IMR-90 (cell line): ENCODE data around the gene PRKAG2.

Experiments used
- BHLHE40 ChIP-seq: fragments of 150-350 bp; IDR thresholded peaks from 2 replicates; pipeline ENCODE4 v1.6.1; 2016; ENCODE audit warnings: mild to moderate bottlenecking, low read depth, low read length
- CEBPB ChIP-seq: IDR thresholded peaks from 2 replicates; pipeline ENCODE4 v1.6.1; 2012; ENCODE audit warnings: low read depth, low read length, improper control_type of control experiment
- CHD1 ChIP-seq: IDR thresholded peaks from 2 replicates; pipeline ENCODE4 v1.6.1; 2012; ENCODE audit warnings: low read depth, low read length, improper control_type of control experiment
- FOS ChIP-seq: fragments of 150-350 bp; IDR thresholded peaks from 2 replicates; pipeline ENCODE4 v1.6.1; 2016; ENCODE audit warnings: low read depth, low read length
- MAZ ChIP-seq: IDR thresholded peaks from 2 replicates; pipeline ENCODE4 v1.6.1; 2012; ENCODE audit warnings: low read depth, mild to moderate bottlenecking, low read length, improper control_type of control experiment, moderate library complexity, borderline replicate concordance
- MXI1 ChIP-seq: IDR thresholded peaks from 2 replicates; pipeline ENCODE4 v1.6.1; 2012; ENCODE audit warnings: low read depth, mild to moderate bottlenecking, low read length, moderate library complexity, borderline replicate concordance
- POLR2A ChIP-seq: IDR thresholded peaks from 2 replicates; pipeline ENCODE4 v1.6.1; 2012; ENCODE audit warnings: mild to moderate bottlenecking, low read depth, low read length
- RCOR1 ChIP-seq: IDR thresholded peaks from 2 replicates; pipeline ENCODE4 v1.6.1; 2012; ENCODE audit warnings: mild to moderate bottlenecking, low read length, improper control_type of control experiment; ENCODE audit not compliant: insufficient replicate concordance
- SMC3 ChIP-seq: fragments of 150-350 bp; IDR thresholded peaks from 2 replicates; pipeline ENCODE4 v1.6.1; 2016; ENCODE audit warnings: low read depth, mild to moderate bottlenecking, antibody characterized with exemption, low read length, moderate library complexity
- TF ChIP-seq, protein P1 (sequence below): conservative IDR thresholded peaks from 2 replicates; pipeline ENCODE4 v1.5.1; 2012; ENCODE audit warnings: mild to moderate bottlenecking, low read depth, low read length, improper control_type of control experiment
- TF ChIP-seq, protein P2 (sequence below): fragments of 150-350 bp; IDR thresholded peaks from 2 replicates; pipeline ENCODE4 v1.6.1; 2017; ENCODE audit warnings: mild to moderate bottlenecking, antibody characterized with exemption, low read length, low read depth

- TF ChIP-seq, protein P1, sequence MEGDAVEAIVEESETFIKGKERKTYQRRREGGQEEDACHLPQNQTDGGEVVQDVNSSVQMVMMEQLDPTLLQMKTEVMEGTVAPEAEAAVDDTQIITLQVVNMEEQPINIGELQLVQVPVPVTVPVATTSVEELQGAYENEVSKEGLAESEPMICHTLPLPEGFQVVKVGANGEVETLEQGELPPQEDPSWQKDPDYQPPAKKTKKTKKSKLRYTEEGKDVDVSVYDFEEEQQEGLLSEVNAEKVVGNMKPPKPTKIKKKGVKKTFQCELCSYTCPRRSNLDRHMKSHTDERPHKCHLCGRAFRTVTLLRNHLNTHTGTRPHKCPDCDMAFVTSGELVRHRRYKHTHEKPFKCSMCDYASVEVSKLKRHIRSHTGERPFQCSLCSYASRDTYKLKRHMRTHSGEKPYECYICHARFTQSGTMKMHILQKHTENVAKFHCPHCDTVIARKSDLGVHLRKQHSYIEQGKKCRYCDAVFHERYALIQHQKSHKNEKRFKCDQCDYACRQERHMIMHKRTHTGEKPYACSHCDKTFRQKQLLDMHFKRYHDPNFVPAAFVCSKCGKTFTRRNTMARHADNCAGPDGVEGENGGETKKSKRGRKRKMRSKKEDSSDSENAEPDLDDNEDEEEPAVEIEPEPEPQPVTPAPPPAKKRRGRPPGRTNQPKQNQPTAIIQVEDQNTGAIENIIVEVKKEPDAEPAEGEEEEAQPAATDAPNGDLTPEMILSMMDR = no peak
- TF ChIP-seq CEBPB (no peak), MXI1 (no peak), POLR2A (no peak), BHLHE40 (no peak), FOS (no peak), SMC3 (no peak), CHD1 (no peak), RCOR1 (no peak), MAZ (no peak)
- TF ChIP-seq, protein P2, sequence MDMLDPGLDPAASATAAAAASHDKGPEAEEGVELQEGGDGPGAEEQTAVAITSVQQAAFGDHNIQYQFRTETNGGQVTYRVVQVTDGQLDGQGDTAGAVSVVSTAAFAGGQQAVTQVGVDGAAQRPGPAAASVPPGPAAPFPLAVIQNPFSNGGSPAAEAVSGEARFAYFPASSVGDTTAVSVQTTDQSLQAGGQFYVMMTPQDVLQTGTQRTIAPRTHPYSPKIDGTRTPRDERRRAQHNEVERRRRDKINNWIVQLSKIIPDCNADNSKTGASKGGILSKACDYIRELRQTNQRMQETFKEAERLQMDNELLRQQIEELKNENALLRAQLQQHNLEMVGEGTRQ = no peak
Observed at GRCh38 chr7:151883857-151884256, 6.9 kb upstream of the PRKAG2 start.
